OCI-LY1 (cell line): ENCODE measurements around the gene IVNS1ABP.

ENCODE experiments used
- H2AFZ ChIP-seq: fragments of 200-600 bp; sonication (generic), shearing (Covaris generic); 2 replicates; pipeline ENCODE4 v1.6.0; 2014; ENCODE audit warnings: antibody characterized with exemption, mild to moderate bottlenecking, low read length
- H3F3A ChIP-seq: fragments of 200-600 bp; sonication (generic), shearing (Covaris generic); 2 replicates; pipeline ENCODE4 v1.6.0; 2014; ENCODE audit warnings: mild to moderate bottlenecking, antibody characterized with exemption, low read length, moderate library complexity; ENCODE audit not compliant: insufficient read depth
- H3K27ac ChIP-seq: fragments of 200-600 bp; sonication (generic); 2 replicates; pipeline ENCODE4 v1.5.1; 2014; ENCODE audit warnings: low read length, mixed run types, mild to moderate bottlenecking, low read depth; ENCODE audit not compliant: poor library complexity, severe bottlenecking
- H3K27me3 ChIP-seq: fragments of 200-600 bp; sonication (generic); 2 replicates; pipeline ENCODE4 v1.6.0; 2014; ENCODE audit warnings: antibody characterized with exemption, mild to moderate bottlenecking, low read length, moderate library complexity; ENCODE audit not compliant: insufficient read depth
- H3K36me3 ChIP-seq: fragments of 200-600 bp; sonication (generic); 2 replicates; pipeline ENCODE4 v1.6.1; 2014; ENCODE audit warnings: mild to moderate bottlenecking, antibody characterized with exemption, low read length, moderate library complexity, mixed read lengths; ENCODE audit not compliant: insufficient read depth
- H3K4me1 ChIP-seq: fragments of 200-600 bp; sonication (generic); 2 replicates; pipeline ENCODE4 v1.5.1; 2014; ENCODE audit warnings: mild to moderate bottlenecking, low read length, moderate library complexity; ENCODE audit not compliant: insufficient read depth, severe bottlenecking
- H3K4me2 ChIP-seq: fragments of 200-600 bp; sonication (generic), shearing (Covaris generic); 2 replicates; pipeline ENCODE4 v1.6.1; 2014; ENCODE audit warnings: low read length
- H3K4me3 ChIP-seq: fragments of 200-600 bp; sonication (generic); 2 replicates; pipeline ENCODE4 v1.5.1; 2014; ENCODE audit warnings: low read length, low read depth, mild to moderate bottlenecking, mixed read lengths; ENCODE audit not compliant: poor library complexity, severe bottlenecking
- H3K79me2 ChIP-seq: fragments of 200-600 bp; shearing (Covaris generic); 2 replicates; pipeline ENCODE4 v1.6.1; 2016; ENCODE audit warnings: mixed run types, low read length, mixed read lengths; ENCODE audit not compliant: insufficient read depth
- H3K9ac ChIP-seq: fragments of 200-600 bp; sonication (generic), shearing (Covaris generic); 2 replicates; pipeline ENCODE4 v1.6.1; 2014; ENCODE audit warnings: mild to moderate bottlenecking, low read length, mixed read lengths
- H3K9me2 ChIP-seq: fragments of 200-600 bp; sonication (generic), shearing (Covaris generic); 2 replicates; pipeline ENCODE4 v1.6.1; 2014; ENCODE audit warnings: low read depth, mild to moderate bottlenecking, low read length, mixed read lengths
- H3K9me3 ChIP-seq: fragments of 200-600 bp; shearing (Covaris generic); 2 replicates; pipeline ENCODE4 v1.6.1; 2014; ENCODE audit warnings: low read length, mixed read lengths
- H4K20me1 ChIP-seq: fragments of 200-600 bp; sonication (generic), shearing (Covaris generic); 2 replicates; pipeline ENCODE4 v1.6.0; 2016; ENCODE audit warnings: mild to moderate bottlenecking, low read length; ENCODE audit not compliant: insufficient read depth
- EZH2 ChIP-seq: fragments of 200-600 bp; sonication (generic), shearing (Covaris generic); IDR thresholded peaks from 2 replicates; pipeline ENCODE4 v1.8.0; 2017; ENCODE audit warnings: borderline replicate concordance, mixed run types, mild to moderate bottlenecking, antibody characterized with exemption, low read length, moderate library complexity, mixed read lengths
- TF ChIP-seq, protein P1 (sequence below): fragments of 200-600 bp; sonication (generic), shearing (Covaris generic); IDR thresholded peaks from 2 replicates; pipeline ENCODE4 v1.5.1; 2017; ENCODE audit warnings: mild to moderate bottlenecking, antibody characterized with exemption, low read length, moderate library complexity, mixed read lengths

IVNS1ABP gene

DNA sequence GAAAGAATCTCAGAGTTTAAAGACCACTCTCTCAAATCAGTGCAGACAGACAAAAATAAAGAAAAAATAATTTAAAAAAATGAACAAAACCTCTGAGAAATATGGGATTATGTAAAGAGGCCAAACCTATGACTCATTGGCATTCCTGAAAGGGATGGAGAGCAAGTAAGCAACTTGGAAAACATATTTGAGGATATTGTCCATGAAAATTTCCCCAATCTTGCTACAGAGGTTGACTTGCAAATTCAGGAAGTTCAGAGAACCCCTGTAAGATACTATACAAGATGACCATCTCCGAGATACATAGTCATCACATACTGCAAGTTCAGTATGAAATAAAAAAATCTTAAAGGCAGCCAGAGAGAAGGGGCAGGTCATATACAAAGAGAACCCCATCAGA is 43.7 kb upstream of the IVNS1ABP start:
- Histone ChIP-seq H3K4me1 (no peaks in the 10 kb centered on the region), H3K9me3 (no peaks in the 10 kb centered on the region; the same call in 1 of the 2 replicates), H3K27ac (no peak overlapping the region), H3K4me2 (no peak overlapping the region), H4K20me1 (no peaks in the 10 kb centered on the region), H3K36me3 (no peaks in the 10 kb centered on the region), H3K27me3 (no peaks in the 10 kb centered on the region), H3K9me2 (no peaks in the 10 kb centered on the region), H3F3A (no peaks in the 10 kb centered on the region), H3K9ac (no peak overlapping the region), H3K4me3 (no peak overlapping the region), H2AFZ (no peak overlapping the region), H3K79me2 (no peaks in the 10 kb centered on the region)
- no peak for TF ChIP-seq EZH2
- TF ChIP-seq, protein P1, sequence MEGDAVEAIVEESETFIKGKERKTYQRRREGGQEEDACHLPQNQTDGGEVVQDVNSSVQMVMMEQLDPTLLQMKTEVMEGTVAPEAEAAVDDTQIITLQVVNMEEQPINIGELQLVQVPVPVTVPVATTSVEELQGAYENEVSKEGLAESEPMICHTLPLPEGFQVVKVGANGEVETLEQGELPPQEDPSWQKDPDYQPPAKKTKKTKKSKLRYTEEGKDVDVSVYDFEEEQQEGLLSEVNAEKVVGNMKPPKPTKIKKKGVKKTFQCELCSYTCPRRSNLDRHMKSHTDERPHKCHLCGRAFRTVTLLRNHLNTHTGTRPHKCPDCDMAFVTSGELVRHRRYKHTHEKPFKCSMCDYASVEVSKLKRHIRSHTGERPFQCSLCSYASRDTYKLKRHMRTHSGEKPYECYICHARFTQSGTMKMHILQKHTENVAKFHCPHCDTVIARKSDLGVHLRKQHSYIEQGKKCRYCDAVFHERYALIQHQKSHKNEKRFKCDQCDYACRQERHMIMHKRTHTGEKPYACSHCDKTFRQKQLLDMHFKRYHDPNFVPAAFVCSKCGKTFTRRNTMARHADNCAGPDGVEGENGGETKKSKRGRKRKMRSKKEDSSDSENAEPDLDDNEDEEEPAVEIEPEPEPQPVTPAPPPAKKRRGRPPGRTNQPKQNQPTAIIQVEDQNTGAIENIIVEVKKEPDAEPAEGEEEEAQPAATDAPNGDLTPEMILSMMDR, result no peak

GRCh38 chr1:185358957-185359356 is 41.9 kb upstream of the IVNS1ABP start:
- no peaks in the 10 kb centered on the region for H4K20me1 ChIP-seq
- no peaks in the 10 kb centered on the region for H3K4me1 ChIP-seq

GRCh38 chr1:185355947-185356346 is 38.9 kb upstream of the IVNS1ABP start:
- H3K9me3 ChIP-seq, result no peaks in the 10 kb centered on the region
- H3K9ac ChIP-seq, result no peak overlapping the region
- no peak overlapping the region for H3K4me2 ChIP-seq
- no peaks in the 10 kb centered on the region for H3F3A ChIP-seq
- H3K4me1 ChIP-seq, result no peaks in the 10 kb centered on the region
- H3K79me2 ChIP-seq, result no peaks in the 10 kb centered on the region
- no peaks in the 10 kb centered on the region for H4K20me1 ChIP-seq
- no peaks in the 10 kb centered on the region for H3K27me3 ChIP-seq
- H3K9me2 ChIP-seq, result no peaks in the 10 kb centered on the region
- no peaks in the 10 kb centered on the region for H3K36me3 ChIP-seq
- TF ChIP-seq, protein P1, result no peak
- no peak for TF ChIP-seq EZH2
- H3K4me3 ChIP-seq, result no peak overlapping the region
- H3K27ac ChIP-seq, result no peak overlapping the region
- H2AFZ ChIP-seq, result no peak overlapping the region

More at GRCh38 chr1:185358957-185359356, 41.9 kb upstream of the IVNS1ABP start:
- H3K27me3 ChIP-seq, result no peaks in the 10 kb centered on the region
- H3F3A ChIP-seq, result no peaks in the 10 kb centered on the region
- TF ChIP-seq, protein P1, result no peak
- TF ChIP-seq EZH2, result no peak
- no peak overlapping the region for H3K4me2 ChIP-seq
- H3K79me2 ChIP-seq, result no peaks in the 10 kb centered on the region
- no peak overlapping the region for H2AFZ ChIP-seq
- no peak overlapping the region for H3K4me3 ChIP-seq
- no peaks in the 10 kb centered on the region for H3K36me3 ChIP-seq
- no peaks in the 10 kb centered on the region; the same call in 1 of the 2 replicates for H3K9me3 ChIP-seq
- no peaks in the 10 kb centered on the region for H3K9me2 ChIP-seq
- no peak overlapping the region for H3K9ac ChIP-seq
- H3K27ac ChIP-seq, result no peak overlapping the region
